Lower leg skin (tissue), 3 donors: ENCODE data around the gene SLC22A4.

Experiments used
- POLR2A ChIP-seq, 2 donors: fragments of 450-650 bp; IDR thresholded peaks; one replicate each; pipeline ENCODE4 v1.6.1; 2016 to 2017; ENCODE audit warnings: antibody characterized with exemption in 2 of 2, mild to moderate bottlenecking in 1 of 2, moderate library complexity in 1 of 2
- TF ChIP-seq, protein P1 (sequence below), 3 donors: fragments of 450-650 bp; IDR thresholded peaks; one replicate each; pipeline ENCODE4 v1.5.1; 2016; ENCODE audit warnings: antibody characterized with exemption in 3 of 3, mild to moderate bottlenecking in 3 of 3, moderate library complexity in 2 of 3

DNA sequence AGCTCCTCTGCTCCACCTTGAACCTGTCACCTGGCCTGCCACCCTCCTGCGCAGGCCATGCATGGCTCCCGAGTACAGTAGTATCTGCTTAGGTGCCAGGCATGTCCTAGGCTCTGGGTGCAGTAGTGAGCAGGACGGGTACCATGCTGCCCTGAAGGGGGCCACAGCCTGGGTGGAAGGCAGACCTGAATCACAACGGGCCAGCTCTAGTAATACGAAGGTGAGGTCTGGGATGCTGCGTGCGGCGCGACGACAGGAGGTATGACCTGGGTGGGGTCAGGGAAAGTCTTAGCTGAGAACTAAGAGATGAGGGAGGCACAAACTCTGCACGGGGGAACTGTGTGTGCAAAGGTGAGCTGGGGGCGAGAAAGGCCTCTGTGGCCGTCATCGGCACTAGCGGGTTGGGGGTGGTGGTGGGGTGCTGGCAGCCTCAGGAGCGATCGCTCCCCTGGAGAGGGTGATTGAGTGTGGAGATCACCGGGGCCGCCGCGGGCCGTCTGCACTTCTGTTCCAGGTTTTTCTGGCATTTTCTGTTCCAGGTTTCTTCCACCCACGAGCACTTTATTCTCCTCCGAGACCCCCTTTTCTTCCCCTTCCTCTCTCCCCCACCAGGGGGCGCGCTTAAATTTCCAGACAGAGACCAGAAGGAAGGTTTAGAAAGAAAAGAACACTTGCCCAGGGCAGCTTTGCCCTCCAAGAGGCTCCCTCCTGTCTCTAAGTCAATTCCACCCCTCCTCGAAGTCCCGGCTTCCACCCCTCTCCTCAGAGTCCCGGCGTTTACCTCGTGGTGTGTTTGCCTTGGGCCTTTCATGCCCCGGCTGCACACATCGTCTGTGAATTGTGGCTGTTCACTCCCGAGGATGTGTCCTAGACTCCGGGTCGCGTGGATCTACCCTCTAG is 21.6 kb upstream of the SLC22A4 start:
- TF ChIP-seq, protein P1, sequence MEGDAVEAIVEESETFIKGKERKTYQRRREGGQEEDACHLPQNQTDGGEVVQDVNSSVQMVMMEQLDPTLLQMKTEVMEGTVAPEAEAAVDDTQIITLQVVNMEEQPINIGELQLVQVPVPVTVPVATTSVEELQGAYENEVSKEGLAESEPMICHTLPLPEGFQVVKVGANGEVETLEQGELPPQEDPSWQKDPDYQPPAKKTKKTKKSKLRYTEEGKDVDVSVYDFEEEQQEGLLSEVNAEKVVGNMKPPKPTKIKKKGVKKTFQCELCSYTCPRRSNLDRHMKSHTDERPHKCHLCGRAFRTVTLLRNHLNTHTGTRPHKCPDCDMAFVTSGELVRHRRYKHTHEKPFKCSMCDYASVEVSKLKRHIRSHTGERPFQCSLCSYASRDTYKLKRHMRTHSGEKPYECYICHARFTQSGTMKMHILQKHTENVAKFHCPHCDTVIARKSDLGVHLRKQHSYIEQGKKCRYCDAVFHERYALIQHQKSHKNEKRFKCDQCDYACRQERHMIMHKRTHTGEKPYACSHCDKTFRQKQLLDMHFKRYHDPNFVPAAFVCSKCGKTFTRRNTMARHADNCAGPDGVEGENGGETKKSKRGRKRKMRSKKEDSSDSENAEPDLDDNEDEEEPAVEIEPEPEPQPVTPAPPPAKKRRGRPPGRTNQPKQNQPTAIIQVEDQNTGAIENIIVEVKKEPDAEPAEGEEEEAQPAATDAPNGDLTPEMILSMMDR (IDR thresholded peaks at IDR 0.05) = peak in 1 of 3 donors; percentile 74
- no peak for TF ChIP-seq POLR2A (IDR thresholded peaks at IDR 0.05)
